ENCODE data around the gene PHLDA2.
A peak's percentile ranks its signal among the peaks of the same experiment; 100 is the strongest.

PHLDA2 gene

GRCh38 chr11:2899080-2899783, 30.0 kb downstream of the PHLDA2 start:
- Histone ChIP-seq H3K9ac (ENCODE audit: low read depth, low read length) (no peak overlapping the region), H3K4me1 (ENCODE audit: insufficient read depth, low read length) (peaks cover 24% of the 10 kb centered on the region), H3K4me3 (ENCODE audit: low read depth in 1 of 2, low read length in 2 of 2) (no peak overlapping the region), H3K27me3 (ENCODE audit: insufficient read depth, low read length, poor library complexity) (no peaks in the 10 kb centered on the region), H3K79me2 (ENCODE audit: insufficient read depth, low read length) (no peaks in the 10 kb centered on the region), H2AFZ (ENCODE audit: low read depth, low read length) (no peak overlapping the region), H3K9me3 (ENCODE audit: insufficient read depth, low read length, severe bottlenecking) (no peaks in the 10 kb centered on the region), H3K4me2 (ENCODE audit: insufficient read depth, low read length) (no peak overlapping the region), H3K27ac (ENCODE audit: low read length) (no peak overlapping the region), H4K20me1 (ENCODE audit: insufficient read depth, low read length) (no peaks in the 10 kb centered on the region), H3K36me3 (ENCODE audit: insufficient read depth, low read length) (no peaks in the 10 kb centered on the region)
- no peak for ATAC-seq (ENCODE audit: insufficient read depth, low read depth)
- DNase-seq, result no peak
- TF ChIP-seq EZH2 (IDR thresholded peaks at IDR 0.05; ENCODE audit: borderline replicate concordance, low read depth, low read length, severe bottlenecking), result no peak
- TF ChIP-seq, protein P1, sequence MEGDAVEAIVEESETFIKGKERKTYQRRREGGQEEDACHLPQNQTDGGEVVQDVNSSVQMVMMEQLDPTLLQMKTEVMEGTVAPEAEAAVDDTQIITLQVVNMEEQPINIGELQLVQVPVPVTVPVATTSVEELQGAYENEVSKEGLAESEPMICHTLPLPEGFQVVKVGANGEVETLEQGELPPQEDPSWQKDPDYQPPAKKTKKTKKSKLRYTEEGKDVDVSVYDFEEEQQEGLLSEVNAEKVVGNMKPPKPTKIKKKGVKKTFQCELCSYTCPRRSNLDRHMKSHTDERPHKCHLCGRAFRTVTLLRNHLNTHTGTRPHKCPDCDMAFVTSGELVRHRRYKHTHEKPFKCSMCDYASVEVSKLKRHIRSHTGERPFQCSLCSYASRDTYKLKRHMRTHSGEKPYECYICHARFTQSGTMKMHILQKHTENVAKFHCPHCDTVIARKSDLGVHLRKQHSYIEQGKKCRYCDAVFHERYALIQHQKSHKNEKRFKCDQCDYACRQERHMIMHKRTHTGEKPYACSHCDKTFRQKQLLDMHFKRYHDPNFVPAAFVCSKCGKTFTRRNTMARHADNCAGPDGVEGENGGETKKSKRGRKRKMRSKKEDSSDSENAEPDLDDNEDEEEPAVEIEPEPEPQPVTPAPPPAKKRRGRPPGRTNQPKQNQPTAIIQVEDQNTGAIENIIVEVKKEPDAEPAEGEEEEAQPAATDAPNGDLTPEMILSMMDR (IDR thresholded peaks at IDR 0.05; ENCODE audit: borderline replicate concordance, extremely low read depth, low read length, poor library complexity, severe bottlenecking), result no peak

GRCh38 chr11:2898366-2899079, 30.7 kb downstream of the PHLDA2 start:
- Histone ChIP-seq H3K9ac (ENCODE audit: low read depth, low read length) (no peak overlapping the region), H3K9me3 (ENCODE audit: insufficient read depth, low read length, severe bottlenecking) (no peaks in the 10 kb centered on the region), H2AFZ (ENCODE audit: low read depth, low read length) (no peak overlapping the region), H3K79me2 (ENCODE audit: insufficient read depth, low read length) (no peaks in the 10 kb centered on the region), H3K4me3 (ENCODE audit: low read depth in 1 of 2, low read length in 2 of 2) (no peak overlapping the region), H4K20me1 (ENCODE audit: insufficient read depth, low read length) (no peaks in the 10 kb centered on the region), H3K27ac (ENCODE audit: low read length) (no peak overlapping the region), H3K4me1 (ENCODE audit: insufficient read depth, low read length) (peaks cover 21% of the 10 kb centered on the region), H3K36me3 (ENCODE audit: insufficient read depth, low read length) (no peaks in the 10 kb centered on the region), H3K4me2 (ENCODE audit: insufficient read depth, low read length) (no peak overlapping the region), H3K27me3 (ENCODE audit: insufficient read depth, low read length, poor library complexity) (no peaks in the 10 kb centered on the region)
- TF ChIP-seq, protein P1 (IDR thresholded peaks at IDR 0.05; ENCODE audit: borderline replicate concordance, extremely low read depth, low read length, poor library complexity, severe bottlenecking), result no peak
- no peak for TF ChIP-seq EZH2 (IDR thresholded peaks at IDR 0.05; ENCODE audit: borderline replicate concordance, low read depth, low read length, severe bottlenecking)
- peak; percentile 43 for DNase-seq
- ATAC-seq (ENCODE audit: insufficient read depth, low read depth), result no peak

DNA sequence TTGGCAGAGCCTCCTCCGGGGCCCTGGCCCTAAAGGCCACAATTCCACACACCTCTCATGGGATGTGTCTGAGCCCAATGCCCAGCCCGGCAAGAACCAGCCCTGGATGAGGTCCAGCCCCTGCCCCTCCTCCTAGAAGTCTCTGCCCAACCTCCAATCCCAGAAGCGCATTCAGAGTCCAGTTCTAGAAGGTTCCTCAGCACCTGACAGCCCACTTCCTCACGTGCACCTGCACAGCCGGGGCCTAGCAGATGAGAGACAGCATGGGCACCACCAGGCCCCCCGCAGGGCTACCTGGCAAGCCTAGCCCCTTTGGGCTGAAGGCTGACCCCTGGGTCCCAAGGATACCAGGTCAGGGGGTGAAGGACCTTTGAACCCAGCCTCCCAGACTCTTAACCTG, 32.2 kb downstream of the PHLDA2 start:
- TF ChIP-seq, protein P1 (IDR thresholded peaks at IDR 0.05; ENCODE audit: borderline replicate concordance, extremely low read depth, low read length, poor library complexity, severe bottlenecking), result no peak
- TF ChIP-seq EZH2 (IDR thresholded peaks at IDR 0.05; ENCODE audit: borderline replicate concordance, low read depth, low read length, severe bottlenecking), result no peak
- H3K79me2 ChIP-seq (ENCODE audit: insufficient read depth, low read length), result no peaks in the 10 kb centered on the region
- no peaks in the 10 kb centered on the region for H3K9me3 ChIP-seq (ENCODE audit: insufficient read depth, low read length, severe bottlenecking)
- no peak overlapping the region for H3K27ac ChIP-seq (ENCODE audit: low read length)
- no peaks in the 10 kb centered on the region for H4K20me1 ChIP-seq (ENCODE audit: insufficient read depth, low read length)
- H3K9ac ChIP-seq (ENCODE audit: low read depth, low read length), result no peak overlapping the region
- no peaks in the 10 kb centered on the region for H3K27me3 ChIP-seq (ENCODE audit: insufficient read depth, low read length, poor library complexity)
- H3K4me1 ChIP-seq (ENCODE audit: insufficient read depth, low read length), result peaks cover 18% of the 10 kb centered on the region
- ATAC-seq (ENCODE audit: insufficient read depth, low read depth), result no peak
- no peak overlapping the region for H2AFZ ChIP-seq (ENCODE audit: low read depth, low read length)
- H3K36me3 ChIP-seq (ENCODE audit: insufficient read depth, low read length), result no peaks in the 10 kb centered on the region
- H3K4me3 ChIP-seq (ENCODE audit: low read depth in 1 of 2, low read length in 2 of 2), result no peak overlapping the region
- H3K4me2 ChIP-seq (ENCODE audit: insufficient read depth, low read length), result no peak overlapping the region
- no peak for DNase-seq

Measured in DND-41 (cell line).